Fibroblast of lung (primary cell): Measurements from ENCODE around the gene CD164L2. TPM values are rescaled to one million over a fixed set of nuclear protein-coding genes. Genes with fewer than 3 reads are reported as not detected.

Source experiments
- DNase-seq, 2 donors: peaks; one replicate each; pipeline versions ENCODE4 v3.0.0 to v3.0.0-alpha.2; 2010; ENCODE audit warnings: low read depth in 2 of 2
- H2AFZ ChIP-seq: 2 replicates; pipeline ENCODE4 v1.5.1; 2012; ENCODE audit warnings: low read length, control low read depth, inconsistent platforms
- H3K27ac ChIP-seq: 2 replicates; pipeline ENCODE4 v1.5.1; 2011; ENCODE audit warnings: low read length, control low read depth; ENCODE audit not compliant: insufficient read depth
- H3K27me3 ChIP-seq: 2 replicates; pipeline ENCODE4 v1.5.1; 2011; ENCODE audit warnings: mild to moderate bottlenecking, low read length; ENCODE audit not compliant: control insufficient read depth, insufficient read depth
- H3K36me3 ChIP-seq: 2 replicates; pipeline ENCODE4 v1.5.1; 2011; ENCODE audit warnings: low read length; ENCODE audit not compliant: control insufficient read depth, insufficient read depth
- H3K4me1 ChIP-seq: 2 replicates; pipeline ENCODE4 v1.5.1; 2011; ENCODE audit warnings: low read length; ENCODE audit not compliant: control insufficient read depth, insufficient read depth; ENCODE audit errors: extremely low read depth
- H3K4me2 ChIP-seq: 2 replicates; pipeline ENCODE4 v1.5.1; 2011; ENCODE audit warnings: low read length, control low read depth; ENCODE audit not compliant: insufficient read depth; ENCODE audit errors: extremely low read depth
- H3K4me3 ChIP-seq, 4 experiments: fragments of 200-600 bp in 1 of 4; sonication (generic) in 1 of 4; replicated peaks in 1 of 4; 2 replicates each; pipeline ENCODE4 v1.5.1; 2011 to 2016; ENCODE audit warnings: low read length in 4 of 4, low read depth in 3 of 4, mild to moderate bottlenecking in 3 of 4, control low read depth in 2 of 4, inconsistent platforms in 1 of 4, mixed read lengths in 1 of 4; ENCODE audit not compliant: insufficient read depth in 1 of 4; ENCODE audit errors: control extremely low read depth in 1 of 4
- H3K79me2 ChIP-seq: 2 replicates; pipeline ENCODE4 v1.5.1; 2012; ENCODE audit warnings: mild to moderate bottlenecking, low read length, inconsistent platforms; ENCODE audit not compliant: control insufficient read depth, insufficient read depth
- H3K9ac ChIP-seq: 2 replicates; pipeline ENCODE4 v1.5.1; 2011; ENCODE audit warnings: mild to moderate bottlenecking, low read length, control low read depth; ENCODE audit not compliant: insufficient read depth
- H3K9me3 ChIP-seq: 2 replicates; pipeline ENCODE4 v1.5.1; 2012; ENCODE audit warnings: low read depth, low read length; ENCODE audit not compliant: control insufficient read depth, insufficient read depth
- H4K20me1 ChIP-seq: 2 replicates; pipeline ENCODE4 v1.5.1; 2011; ENCODE audit warnings: low read length; ENCODE audit not compliant: control insufficient read depth, insufficient read depth; ENCODE audit errors: extremely low read depth
- CTCF ChIP-seq, 2 donors: IDR thresholded peaks in 1 of 2; conservative IDR thresholded peaks in 1 of 2; 1 replicate in 1 of 2; 2 replicates in 1 of 2; pipeline ENCODE4 v1.5.1; 2011 to 2012; ENCODE audit warnings: low read length in 2 of 2, control low read depth in 1 of 2, inconsistent platforms in 1 of 2, low read depth in 1 of 2, mild to moderate bottlenecking in 1 of 2
- EZH2 ChIP-seq: IDR thresholded peaks from 2 replicates; pipeline ENCODE4 v1.5.1; 2012; ENCODE audit warnings: low read length, control low read depth, mild to moderate bottlenecking; ENCODE audit errors: missing control alignments
- polyA plus RNA-seq, 2 donors: library from polyadenylated mRNA; depleted of rRNA in 1 of 2; stranded (reverse) in 1 of 2; unstranded in 1 of 2; fragments of >200 nt; gene quantifications; 2 replicates each; pipeline ENCODE4 v1.2.1, GENCODE V29; 2011 to 2012; ENCODE audit warnings: missing spikeins in 1 of 2
- total RNA-seq: library from RNA; depleted of rRNA; stranded (reverse); fragments of >200 nt; gene quantifications from 2 replicates; pipeline ENCODE4 v1.2.1, GENCODE V29; 2014

CD164L2 gene
- total and polyA plus RNA-seq, 2 donors (not counting 1 experiment from before 2014, with no cell fraction given) = not detected

GRCh38 chr1:27348861-27349783 is 34.0 kb downstream of the CD164L2 start:
- Histone ChIP-seq H3K9ac (no peak overlapping the region), H3K79me2 (no peaks in the 10 kb centered on the region), H3K36me3 (no peaks in the 10 kb centered on the region), H2AFZ (no peak overlapping the region), H3K9me3 (no peaks in the 10 kb centered on the region), H3K4me1 (no peaks in the 10 kb centered on the region), H4K20me1 (no peaks in the 10 kb centered on the region), H3K4me3 (peak overlapping the region in 3 of 4 experiments; percentile 21 to 51 (median 29)), H3K4me2 (peak overlapping the region; percentile 78), H3K27me3 (no peaks in the 10 kb centered on the region), H3K27ac (no peak overlapping the region)
- peak in 1 of 2 donors; percentile 45 for DNase-seq
- TF ChIP-seq CTCF (conservative IDR thresholded peaks at IDR 0.05 in 1 of 2, IDR thresholded peaks at IDR 0.05 in 1 of 2; ENCODE audit: low read depth in 1 of 2, low read length in 2 of 2) = no peak
- TF ChIP-seq EZH2 = no peak

- Histone ChIP-seq H3K4me1 (no peaks in the 10 kb centered on the region), H3K4me2 (no peak overlapping the region), H3K9ac (no peak overlapping the region), H3K4me3 (no peak overlapping the region), H3K9me3 (no peaks in the 10 kb centered on the region), H3K36me3 (no peaks in the 10 kb centered on the region), H3K79me2 (no peaks in the 10 kb centered on the region), H3K27me3 (no peaks in the 10 kb centered on the region), H4K20me1 (no peaks in the 10 kb centered on the region), H2AFZ (no peak overlapping the region), H3K27ac (no peak overlapping the region)
- no peak for TF ChIP-seq CTCF (conservative IDR thresholded peaks at IDR 0.05 in 1 of 2, IDR thresholded peaks at IDR 0.05 in 1 of 2; ENCODE audit: low read depth in 1 of 2, low read length in 2 of 2)
- TF ChIP-seq EZH2 = no peak
- DNase-seq = peak in 1 of 2 donors; percentile 38
Observed at GRCh38 chr1:27346991-27347624, 36.0 kb downstream of the CD164L2 start.

- no peaks in the 10 kb centered on the region for H3K9me3 ChIP-seq
- H2AFZ ChIP-seq = no peak overlapping the region
- no peaks in the 10 kb centered on the region for H3K79me2 ChIP-seq
- no peak for DNase-seq
- peaks cover 4% of the 10 kb centered on the region for H3K4me1 ChIP-seq
- no peak for TF ChIP-seq EZH2
- TF ChIP-seq CTCF (conservative IDR thresholded peaks at IDR 0.05 in 1 of 2, IDR thresholded peaks at IDR 0.05 in 1 of 2; ENCODE audit: low read depth in 1 of 2, low read length in 2 of 2) = no peak
- H3K4me3 ChIP-seq = no peak overlapping the region
- no peaks in the 10 kb centered on the region for H3K27me3 ChIP-seq
- H3K4me2 ChIP-seq = no peak overlapping the region
- no peak overlapping the region for H3K27ac ChIP-seq
- H3K36me3 ChIP-seq = no peaks in the 10 kb centered on the region
- H3K9ac ChIP-seq = no peak overlapping the region
- no peaks in the 10 kb centered on the region for H4K20me1 ChIP-seq
Observed at GRCh38 chr1:27346357-27346756, 36.8 kb downstream of the CD164L2 start.
